GM12878 (cell line): Measurements from ENCODE around the gene CLCA2. TPM values are rescaled to one million over a fixed set of nuclear protein-coding genes. Genes with fewer than 3 reads are reported as not detected.

Source experiments
- ATAC-seq: fragments of 200-7000 bp; cut with Tn5 transposase; 3 replicates; pipeline ENCODE4 v1.9.1; 2020; ENCODE audit warnings: mild to moderate bottlenecking, moderate library complexity
- BruUV-seq: library from RNA; stranded (reverse); fragments of 400-500 nt; replicated peaks from 2 replicates; lab custom pipeline; 2021; lab: Mats Ljungman, UMichigan
- CTCF ChIA-PET: fragments of 300-600 bp; sonication (Branson Sonifier 250); formaldehyde crosslinking; extraction: SDS; loops from one replicate; lab custom pipeline; 2021; ENCODE audit warnings: inconsistent platforms; lab: Yijun Ruan, JAX
- POLR2A ChIA-PET: fragments of 350-600 bp; formaldehyde crosslinking; extraction: SDS; loops from one replicate; lab custom pipeline; 2021; ENCODE audit warnings: inconsistent platforms; lab: Charles Lee
- RAD21 ChIA-PET: fragments of 300-600 bp; sonication (Branson Sonifier 250); formaldehyde crosslinking; loops from one replicate; lab custom pipeline; 2023; ENCODE audit warnings: antibody characterized with exemption; ENCODE audit not compliant: unreplicated experiment; lab: Charles Lee
- SMC1A ChIA-PET: fragments of 300-600 bp; sonication (Branson Sonifier 250); formaldehyde crosslinking; loops from one replicate; lab custom pipeline; 2023; ENCODE audit not compliant: unreplicated experiment, uncharacterized antibody; lab: Charles Lee
- DNase-seq: peaks from one replicate; pipeline ENCODE4 v3.0.0-alpha.2; 2011; ENCODE audit warnings: low read depth, low spot score
- FAIRE-seq: peaks from 3 replicates; lab custom pipeline; 2011; peaks lifted over from hg19 to GRCh38; lab: Jason Lieb, UNC
- H2AFZ ChIP-seq: 2 replicates; pipeline ENCODE4 v1.6.0; 2011; ENCODE audit warnings: low read depth, low read length, control low read depth; ENCODE audit not compliant: control insufficient read depth
- H3K27ac ChIP-seq: 2 replicates; pipeline ENCODE4 v1.5.1; 2011; ENCODE audit warnings: control low read depth; ENCODE audit not compliant: control insufficient read depth, insufficient read depth
- H3K27me3 ChIP-seq, 2 experiments: replicated peaks in 1 of 2; 2 replicates each; pipeline versions ENCODE4 v1.6.0 to v1.6.1; 2011; ENCODE audit warnings: low read length in 1 of 2; ENCODE audit not compliant: control insufficient read depth in 2 of 2, insufficient read depth in 2 of 2
- H3K36me3 ChIP-seq, 2 experiments: 2 replicates each; pipeline ENCODE4 v1.5.1; 2011; ENCODE audit warnings: low read length in 1 of 2; ENCODE audit not compliant: control insufficient read depth in 2 of 2, insufficient read depth in 2 of 2
- H3K4me1 ChIP-seq: 2 replicates; pipeline ENCODE4 v1.6.1; 2011; ENCODE audit warnings: mild to moderate bottlenecking, low read length, moderate library complexity, mixed read lengths; ENCODE audit not compliant: control insufficient read depth, insufficient read depth
- H3K4me2 ChIP-seq: 2 replicates; pipeline ENCODE4 v1.6.0; 2011; ENCODE audit warnings: control low read depth; ENCODE audit not compliant: control insufficient read depth, insufficient read depth
- H3K4me3 ChIP-seq: fragments of 200-600 bp; sonication (generic); 2 replicates; pipeline ENCODE4 v1.5.1; 2016
- H3K79me2 ChIP-seq: 2 replicates; pipeline ENCODE4 v1.6.0; 2011; ENCODE audit warnings: low read length; ENCODE audit not compliant: control insufficient read depth, insufficient read depth
- H3K9ac ChIP-seq: 2 replicates; pipeline ENCODE4 v1.8.0; 2011; ENCODE audit warnings: low read length, control low read depth, mixed read lengths; ENCODE audit not compliant: control insufficient read depth, insufficient read depth
- H3K9me3 ChIP-seq: replicated peaks from 3 replicates; pipeline ENCODE4 v1.5.1; 2011; ENCODE audit warnings: mild to moderate bottlenecking, low read length; ENCODE audit not compliant: control insufficient read depth, insufficient read depth
- H4K20me1 ChIP-seq: 2 replicates; pipeline ENCODE4 v1.6.0; 2011; ENCODE audit not compliant: control insufficient read depth, insufficient read depth
- ATF3 ChIP-seq: IDR thresholded peaks from 2 replicates; pipeline ENCODE4 v1.6.1; 2011; ENCODE audit warnings: low read depth, mild to moderate bottlenecking, low read length, moderate library complexity, borderline replicate concordance; ENCODE audit errors: extremely low read depth
- E4F1 ChIP-seq: fragments of 450-650 bp; IDR thresholded peaks from 2 replicates; pipeline ENCODE4 v1.6.1; 2018; ENCODE audit warnings: borderline replicate concordance, mild to moderate bottlenecking; ENCODE audit not compliant: partially characterized antibody
- ESRRA ChIP-seq: IDR thresholded peaks from 2 replicates; pipeline ENCODE4 v1.6.1; 2012; ENCODE audit warnings: mild to moderate bottlenecking, low read length, improper control_type of control experiment
- JUND ChIP-seq: IDR thresholded peaks from 2 replicates; pipeline ENCODE4 v1.6.1; 2012; ENCODE audit warnings: low read depth, mild to moderate bottlenecking, low read length, improper control_type of control experiment, moderate library complexity
- LARP7 ChIP-seq: fragments of 450-650 bp; IDR thresholded peaks from 2 replicates; pipeline ENCODE4 v1.6.1; 2017; ENCODE audit warnings: mild to moderate bottlenecking
- MEF2A ChIP-seq: IDR thresholded peaks from 2 replicates; pipeline ENCODE4 v1.6.1; 2011; ENCODE audit warnings: low read depth, mild to moderate bottlenecking, low read length, moderate library complexity; ENCODE audit not compliant: insufficient read depth
- MTA2 ChIP-seq: fragments of 450-650 bp; IDR thresholded peaks from 2 replicates; pipeline ENCODE4 v1.6.1; 2016; ENCODE audit warnings: low read depth, mild to moderate bottlenecking, moderate library complexity
- PAX8 ChIP-seq: fragments of 450-650 bp; IDR thresholded peaks from 2 replicates; pipeline ENCODE4 v1.6.1; 2017; ENCODE audit warnings: mild to moderate bottlenecking, moderate library complexity
- PBX3 ChIP-seq: IDR thresholded peaks from 2 replicates; pipeline ENCODE4 v1.6.1; 2011; ENCODE audit warnings: mild to moderate bottlenecking, low read depth, low read length, moderate library complexity; ENCODE audit not compliant: insufficient replicate concordance
- WRNIP1 ChIP-seq: IDR thresholded peaks from 2 replicates; pipeline ENCODE4 v1.6.1; 2011; ENCODE audit warnings: low read depth, low read length, improper control_type of control experiment, borderline replicate concordance
- YBX1 ChIP-seq: fragments of 450-650 bp; IDR thresholded peaks from 2 replicates; pipeline ENCODE4 v1.6.1; 2016; ENCODE audit warnings: antibody characterized with exemption
- WGBS: methylation state at CpG from one replicate; pipeline ENCODE4 v1.1.6; 2016; ENCODE audit warnings: low lambda C conversion rate; ENCODE audit not compliant: insufficient replicate concordance, insufficient coverage; ENCODE audit errors: missing lambda C conversion rate; 5-methylcytosine and 5-hydroxymethylcytosine counted together
- in situ Hi-C: fragments of 300-500 bp; cut with MboI; formaldehyde crosslinking; loops from 9 replicates; pipeline ENCODE4 v1.14.3; 2018; ENCODE audit warnings: mixed read lengths
- intact Hi-C: fragments of 100-400 bp; cut with micrococcal nuclease; formaldehyde crosslinking; loops from one replicate; pipeline ENCODE4 v1.14.2; 2022; ENCODE audit not compliant: unreplicated experiment
- polyA plus RNA-seq, 11 experiments: library from polyadenylated mRNA; depleted of rRNA in 4 of 11; unstranded in 6 of 11; stranded (reverse) in 5 of 11; fragments of >200 nt; fragmentation: Nextera tagmentation in 4 of 11; fragmentation: Illumina TruSeq in 1 of 11; extraction: Ambion mirVana in 4 of 11; extraction: Trizol in 1 of 11; gene quantifications; 1 replicate in 1 of 11; 2 replicates in 10 of 11; pipeline versions ENCODE4 v1.2.1 to v1.2.3, GENCODE V29; 2011 to 2016; ENCODE audit warnings: inconsistent platforms in 2 of 11, missing spikeins in 2 of 11, low read depth in 1 of 11
- total RNA-seq, 4 experiments: library from RNA; depleted of rRNA in 3 of 4; stranded (reverse); fragments of >200 nt in 3 of 4; fragmentation: Illumina TruSeq in 1 of 4; extraction: Trizol in 1 of 4; gene quantifications; 2 replicates each; pipeline versions ENCODE4 v1.2.1 to v1.2.3, GENCODE V29; 2013 to 2021

CLCA2 gene
- total and polyA plus RNA-seq, 10 of the 15 experiments (the other 5 are each of a cell fraction or from before 2014, with no cell fraction given): 0.01 to 0.20 (median 0.08) TPM; not detected in 6

- POLR2A ChIA-PET: no interaction called here
- no peak for TF ChIP-seq ESRRA
- no peak for TF ChIP-seq LARP7
- no peak for TF ChIP-seq E4F1
- no peak for TF ChIP-seq WRNIP1
- no peak for TF ChIP-seq PBX3
- no peak for TF ChIP-seq MTA2
- no peak for TF ChIP-seq JUND
- TF ChIP-seq ATF3: no peak
- TF ChIP-seq PAX8: no peak
- no peak for TF ChIP-seq YBX1
- no peak for TF ChIP-seq MEF2A
- TF ChIP-seq, all 136 proteins: peak for 0
- Histone ChIP-seq H3K79me2 (no peaks in the 10 kb centered on the region), H3K4me1 (no peaks in the 10 kb centered on the region), H4K20me1 (no peaks in the 10 kb centered on the region), H3K27me3 (no peaks in the 10 kb centered on the region), H3K27ac (no peak overlapping the region), H2AFZ (no peak overlapping the region), H3K36me3 (no peaks in the 10 kb centered on the region), H3K4me3 (no peak overlapping the region), H3K9me3 (no peaks in the 10 kb centered on the region), H3K9ac (no peak overlapping the region), H3K4me2 (no peak overlapping the region)
- ChIA-PET SMC1A (interaction anchor here (0.6 kb wide), 2 partner anchors 294 to 1210 kb away, joined by 3 to 5 read pairs; no protein-coding TSS in a partner anchor), RAD21 (no interaction called here), CTCF (no interaction called here)
- in situ Hi-C loops: no loop called here
- no peak for DNase-seq
- no peak for FAIRE-seq
- 42% methylated on average over 6 of the region's 6 CpGs for WGBS
- intact Hi-C loops: no loop called here
- BruUV-seq: no TSS peak
- no peak for ATAC-seq
Measured at GRCh38 chr1:86409416-86410021, 14.5 kb upstream of the CLCA2 start.
